ENCODE data around the gene ADGRL4. TPM values are rescaled to one million over a fixed set of nuclear protein-coding genes. Genes with fewer than 3 reads are reported as not detected.

Gene ADGRL4
- total and polyA plus RNA-seq, 9 of the 15 experiments (the other 6 are each of a cell fraction or from before 2014, with no cell fraction given) = not detected

- TF ChIP-seq PRPF4 (IDR thresholded peaks at IDR 0.05; ENCODE audit: insufficient read depth, low read depth, low read length, poor library complexity, severe bottlenecking) = no peak
- no peak for TF ChIP-seq NCOA1 (IDR thresholded peaks at IDR 0.05; ENCODE audit: low read depth)
- no peak for TF ChIP-seq FOXA3 (CRISPR knock-in tag; conservative IDR thresholded peaks at IDR 0.05 in 1 of 2, IDR thresholded peaks at IDR 0.05 in 1 of 2)
These were observed 9.7 kb downstream of the ADGRL4 start (continued) for GRCh38 chr1:78996791-78997190.

DNA sequence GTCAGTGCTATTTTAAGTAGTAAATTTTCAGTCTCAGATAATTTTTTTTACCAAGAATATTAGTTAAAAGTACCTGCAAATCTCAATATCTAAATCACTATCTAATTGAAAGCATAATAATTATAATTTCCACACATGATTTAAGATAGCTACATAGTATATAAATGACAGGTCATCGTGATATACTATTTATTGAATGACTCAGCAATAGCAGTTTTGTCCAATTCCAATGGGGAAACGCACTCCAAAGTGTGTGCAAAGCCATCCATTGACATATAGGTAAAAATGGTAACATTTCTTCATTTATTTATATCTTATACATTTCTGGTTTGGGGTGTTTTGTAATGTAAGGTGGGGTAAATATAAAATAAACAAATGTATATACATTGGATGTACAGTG is 19.5 kb downstream of the ADGRL4 start:
- CTCF ChIA-PET (ENCODE audit: low intra/inter-chr PET ratio) = no interaction called here
- Histone ChIP-seq H3K4me1 (replicated peaks in 1 of 2; ENCODE audit: control insufficient read depth in 2 of 2, insufficient read depth in 2 of 2, low read length in 2 of 2) (no peaks in the 10 kb centered on the region), H2AFZ (ENCODE audit: low read depth, low read length) (no peak overlapping the region), H3K4me2 (ENCODE audit: insufficient read depth, low read length) (no peak overlapping the region), H3K36me3 (ENCODE audit: control insufficient read depth, insufficient read depth, low read length) (no peaks in the 10 kb centered on the region), H3K79me2 (ENCODE audit: control insufficient read depth, insufficient read depth, low read length) (no peaks in the 10 kb centered on the region), H3K9ac (ENCODE audit: insufficient read depth in 1 of 2, low read depth in 2 of 2, low read length in 2 of 2) (no peak overlapping the region), H3K27me3 (ENCODE audit: control insufficient read depth in 2 of 2, insufficient read depth in 2 of 2, low read length in 2 of 2) (no peaks in the 10 kb centered on the region), H3K4me3 (no peak overlapping the region), H3K27ac (ENCODE audit: extremely low read depth, low read depth, low read length) (no peak overlapping the region), H4K20me1 (replicated peaks; ENCODE audit: control insufficient read depth, insufficient read depth, low read length) (no peaks in the 10 kb centered on the region), H3K9me1 (ENCODE audit: control insufficient read depth, insufficient read depth, low read length) (no peaks in the 10 kb centered on the region), H3K9me3 (replicated peaks; ENCODE audit: control insufficient read depth, insufficient read depth, low read depth, low read length) (no peaks in the 10 kb centered on the region; the same call in 1 of the 2 replicates)
- no TSS peak for BruUV-seq (replicated peaks)
- TF ChIP-seq NEUROD1 (IDR thresholded peaks at IDR 0.05; ENCODE audit: borderline replicate concordance, low read depth, low read length, partially characterized antibody) (no peak), CBX3 (IDR thresholded peaks at IDR 0.05; ENCODE audit: borderline replicate concordance in 1 of 2, low read length in 2 of 2) (no peak), JUN (IDR thresholded peaks at IDR 0.05; ENCODE audit: borderline replicate concordance, low read depth, low read length) (no peak), JUN (CRISPR knock-in tag; IDR thresholded peaks at IDR 0.05; ENCODE audit: borderline replicate concordance) (no peak), THRB (CRISPR knock-in tag; conservative IDR thresholded peaks at IDR 0.05) (no peak), ZNF668 (CRISPR knock-in tag; IDR thresholded peaks at IDR 0.05) (no peak), RB1 (IDR thresholded peaks at IDR 0.05; ENCODE audit: low read depth) (no peak), RNF2 (IDR thresholded peaks at IDR 0.05) (no peak)
- ATAC-seq (no peak), FAIRE-seq (no peak), DNase-seq (ENCODE audit: extremely low read depth in 1 of 4, low spot score in 3 of 4) (no peak)
- in situ Hi-C loops (cut with MboI) (no loop called here), intact Hi-C loops (cut with micrococcal nuclease) (no loop called here)
- 0% methylated on average over 2 of the region's 2 CpGs for WGBS (ENCODE audit: insufficient coverage, low coverage, missing lambda C conversion rate)
- POLR2A ChIA-PET = no interaction called here
